ENCODE data around the gene RBP4. TPM values are rescaled to one million over a fixed set of nuclear protein-coding genes. Genes with fewer than 3 reads are reported as not detected.

Gene RBP4
- total and polyA plus RNA-seq, 9 of the 15 experiments (the other 6 are each of a cell fraction or from before 2014, with no cell fraction given), result 0.91 TPM; not detected in 8

GRCh38 chr10:93566435-93567276 is 34.4 kb downstream of the RBP4 start, which contains the start of gene FFAR4:
FFAR4 (plus strand) TSS chr10:93566665; CDS start chr10:93566721, 56 bp downstream.
- Histone ChIP-seq H2AFZ (ENCODE audit: low read depth, low read length) (no peak within 1 kb of the TSS), H3K79me2 (ENCODE audit: control insufficient read depth, insufficient read depth, low read length) (no peaks in the 10 kb centered on the region), H3K27me3 (ENCODE audit: control insufficient read depth in 2 of 2, insufficient read depth in 2 of 2, low read length in 2 of 2) (peaks cover 7 to 39% of the 10 kb centered on the region in 2 experiments; a peak in 4 of 5 replicates), H3K27ac (ENCODE audit: extremely low read depth, low read depth, low read length) (no peak within 1 kb of the TSS), H3K4me3 (no peak within 1 kb of the TSS), H4K20me1 (replicated peaks; ENCODE audit: control insufficient read depth, insufficient read depth, low read length) (no peaks in the 10 kb centered on the region), H3K9me3 (replicated peaks; ENCODE audit: control insufficient read depth, insufficient read depth, low read depth, low read length) (no peaks in the 10 kb centered on the region), H3K4me1 (replicated peaks in 1 of 2; ENCODE audit: control insufficient read depth in 2 of 2, insufficient read depth in 2 of 2, low read length in 2 of 2) (peaks cover 0 to 7% of the 10 kb centered on the region in 2 experiments; a peak in 2 of 5 replicates), H3K9ac (ENCODE audit: insufficient read depth in 1 of 2, low read depth in 2 of 2, low read length in 2 of 2) (no peak within 1 kb of the TSS), H3K4me2 (ENCODE audit: insufficient read depth, low read length) (no peak within 1 kb of the TSS), H3K9me1 (ENCODE audit: control insufficient read depth, insufficient read depth, low read length) (no peaks in the 10 kb centered on the region), H3K36me3 (ENCODE audit: control insufficient read depth, insufficient read depth, low read length) (no peaks in the 10 kb centered on the region)
- BruUV-seq (replicated peaks), result no TSS peak
- DNase-seq (ENCODE audit: extremely low read depth in 1 of 4, low spot score in 3 of 4) (no peak), FAIRE-seq (no peak), ATAC-seq (no peak)
- intact Hi-C loops (cut with micrococcal nuclease) (no loop called here), in situ Hi-C loops (cut with MboI) (no loop called here)
- CTCF ChIA-PET (ENCODE audit: low intra/inter-chr PET ratio), result no interaction called here
- POLR2A ChIA-PET, result no interaction called here
- WGBS (ENCODE audit: insufficient coverage, low coverage, missing lambda C conversion rate), result 22% methylated on average over 14 of the region's 85 CpGs
- TF ChIP-seq SMARCB1 (IDR thresholded peaks at IDR 0.05; ENCODE audit: insufficient read length, low read depth) (no peak), ZNF316 (IDR thresholded peaks at IDR 0.05) (no peak), EP400 (IDR thresholded peaks at IDR 0.05) (no peak), L3MBTL2 (IDR thresholded peaks at IDR 0.05) (no peak), ZC3H8 (IDR thresholded peaks at IDR 0.05) (no peak), TARDBP (IDR thresholded peaks at IDR 0.05) (no peak), CREBBP (IDR thresholded peaks at IDR 0.05; ENCODE audit: low read depth, low read length) (no peak), BCOR (IDR thresholded peaks at IDR 0.05) (no peak), TAF15 (IDR thresholded peaks at IDR 0.05; ENCODE audit: low read depth, low read length) (no peak), SRSF7 (optimal IDR thresholded peaks at IDR 0.05; ENCODE audit: low read depth, low read length) (no peak), ID3 (CRISPR knock-in tag; IDR thresholded peaks at IDR 0.05) (no peak), ID3 (tag; IDR thresholded peaks at IDR 0.05) (no peak), FUS (optimal IDR thresholded peaks at IDR 0.05; ENCODE audit: low read depth, low read length) (no peak)
